Amniotic epithelial cell (primary cell): ENCODE results near the gene CCDC122.

Experiments used
- DNase-seq: peaks from one replicate; pipeline ENCODE4 v3.0.0-alpha.2; 2010; ENCODE audit warnings: low read depth

CCDC122 gene

GRCh38 chr13:43802511-43802910, 77.0 kb downstream of the CCDC122 start:
- no peak for DNase-seq

DNA sequence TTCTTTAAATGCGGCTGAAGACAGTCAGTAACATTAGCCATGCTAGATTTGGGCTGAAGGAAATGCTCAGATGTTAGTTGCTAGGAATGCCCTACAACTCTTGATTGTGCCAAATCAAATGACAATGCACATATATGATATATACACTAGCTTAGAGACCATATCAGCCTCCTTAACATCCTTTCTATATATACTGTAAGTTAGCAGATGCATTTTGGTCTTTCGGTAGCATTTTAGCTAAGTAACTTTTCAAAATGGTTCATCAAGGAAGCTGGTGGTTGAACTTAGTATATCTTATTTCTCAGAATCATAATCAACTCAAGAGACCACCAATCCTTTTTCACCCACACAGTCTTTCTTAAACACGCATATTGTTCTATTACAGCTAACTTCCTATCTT, 78.7 kb downstream of the CCDC122 start:
- no peak for DNase-seq

DNA sequence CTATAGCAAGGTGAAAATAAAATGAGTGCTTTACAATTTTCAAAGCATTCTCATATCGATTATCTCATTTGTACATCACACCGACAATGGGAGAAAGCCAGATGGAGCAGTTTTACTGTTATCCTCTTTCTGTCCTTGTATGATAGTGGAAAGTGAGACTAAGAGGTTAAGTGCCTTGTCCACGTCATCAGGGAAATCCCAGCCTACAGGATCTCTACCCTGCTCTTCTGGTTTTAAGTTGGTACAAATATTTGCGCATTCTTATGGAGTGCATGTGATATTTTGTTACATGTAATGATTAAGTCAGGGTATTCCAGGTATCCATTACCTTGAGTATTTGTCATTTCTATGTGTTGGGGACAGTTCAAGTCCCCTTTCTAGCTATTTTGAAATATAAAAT, 80.3 kb downstream of the CCDC122 start:
- DNase-seq, result no peak

DNA sequence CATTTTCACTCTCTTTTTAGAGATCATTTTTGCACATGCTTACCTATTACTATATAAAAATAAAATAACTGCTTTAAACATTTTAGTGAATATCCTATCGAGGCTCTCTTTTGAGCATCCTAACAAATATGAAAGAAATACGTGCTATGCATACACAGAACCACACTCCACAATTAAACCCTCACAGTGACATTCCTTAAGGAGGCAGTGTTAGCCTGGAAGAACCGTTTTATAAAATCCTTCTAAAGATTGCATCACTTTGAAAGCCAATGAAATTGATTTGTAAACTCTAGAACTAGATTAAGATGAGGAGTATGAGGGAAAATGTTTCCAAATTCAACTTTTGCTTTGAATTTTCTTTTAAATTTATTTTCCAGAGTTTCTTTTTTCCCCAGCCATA, 81.7 kb downstream of the CCDC122 start:
- DNase-seq, result peak; percentile 21

- DNase-seq, result no peak
Observed at GRCh38 chr13:43797159-43797558, 82.4 kb downstream of the CCDC122 start.

GRCh38 chr13:43794416-43794815, 85.1 kb downstream of the CCDC122 start:
- no peak for DNase-seq

DNA sequence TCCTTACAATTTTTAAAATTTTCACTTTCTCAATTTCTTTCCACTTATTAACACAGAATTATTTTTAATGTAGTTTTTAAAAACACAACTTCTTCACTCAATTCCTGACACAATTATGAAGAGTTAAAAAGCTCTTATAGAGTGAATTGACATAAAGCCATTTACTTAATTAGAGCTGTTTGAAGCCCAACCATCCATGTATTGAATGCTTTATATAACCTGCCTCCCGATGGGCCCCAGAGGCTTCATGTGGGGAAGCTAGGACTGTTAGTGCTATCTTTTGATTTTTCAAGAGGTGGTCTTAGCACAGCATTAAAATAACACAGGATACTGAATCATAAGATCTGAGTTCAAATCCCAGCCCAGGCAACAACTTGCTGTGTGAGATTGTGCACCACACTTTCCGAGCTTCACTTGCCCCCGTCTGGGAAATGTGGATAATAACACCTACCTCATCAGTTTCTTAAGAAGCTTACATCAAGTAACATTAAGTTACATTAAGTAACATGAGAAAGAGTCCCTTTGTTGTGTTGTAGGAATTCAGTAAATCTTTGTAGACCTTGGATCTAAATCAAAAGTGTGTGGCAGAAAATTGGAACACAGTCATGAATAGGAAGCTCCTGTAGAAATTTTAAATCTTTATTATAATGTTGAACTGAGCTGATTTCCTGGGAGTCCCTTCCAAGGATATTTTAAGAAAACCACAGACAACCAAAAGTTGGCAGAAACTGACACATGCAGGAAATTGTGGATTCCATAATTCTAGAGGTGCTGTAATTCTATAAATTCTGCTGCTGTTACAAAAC, 87.3 kb downstream of the CCDC122 start:
- DNase-seq, result peak; percentile 21

- peak; percentile 53 for DNase-seq
Observed at GRCh38 chr13:43787997-43788396, 91.5 kb downstream of the CCDC122 start.

DNA sequence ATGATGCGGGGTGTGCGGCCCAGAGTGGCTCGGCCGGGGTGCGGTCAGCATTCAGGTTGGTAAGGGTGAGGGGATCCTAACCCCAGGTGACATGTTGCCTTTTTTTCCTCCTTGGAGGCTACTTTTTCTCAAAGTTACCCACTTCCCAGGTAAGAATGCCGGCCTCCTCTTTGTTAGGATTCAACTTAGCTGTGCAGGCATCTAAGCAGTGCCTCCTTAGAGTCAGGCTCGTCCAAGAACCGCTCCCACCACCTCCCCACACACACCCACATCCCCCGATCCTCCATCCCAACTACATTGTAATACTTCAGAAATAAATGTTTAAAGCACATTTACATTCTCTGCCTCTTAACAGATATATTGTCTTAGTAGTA, 92.0 kb downstream of the CCDC122 start:
- no peak for DNase-seq

DNA sequence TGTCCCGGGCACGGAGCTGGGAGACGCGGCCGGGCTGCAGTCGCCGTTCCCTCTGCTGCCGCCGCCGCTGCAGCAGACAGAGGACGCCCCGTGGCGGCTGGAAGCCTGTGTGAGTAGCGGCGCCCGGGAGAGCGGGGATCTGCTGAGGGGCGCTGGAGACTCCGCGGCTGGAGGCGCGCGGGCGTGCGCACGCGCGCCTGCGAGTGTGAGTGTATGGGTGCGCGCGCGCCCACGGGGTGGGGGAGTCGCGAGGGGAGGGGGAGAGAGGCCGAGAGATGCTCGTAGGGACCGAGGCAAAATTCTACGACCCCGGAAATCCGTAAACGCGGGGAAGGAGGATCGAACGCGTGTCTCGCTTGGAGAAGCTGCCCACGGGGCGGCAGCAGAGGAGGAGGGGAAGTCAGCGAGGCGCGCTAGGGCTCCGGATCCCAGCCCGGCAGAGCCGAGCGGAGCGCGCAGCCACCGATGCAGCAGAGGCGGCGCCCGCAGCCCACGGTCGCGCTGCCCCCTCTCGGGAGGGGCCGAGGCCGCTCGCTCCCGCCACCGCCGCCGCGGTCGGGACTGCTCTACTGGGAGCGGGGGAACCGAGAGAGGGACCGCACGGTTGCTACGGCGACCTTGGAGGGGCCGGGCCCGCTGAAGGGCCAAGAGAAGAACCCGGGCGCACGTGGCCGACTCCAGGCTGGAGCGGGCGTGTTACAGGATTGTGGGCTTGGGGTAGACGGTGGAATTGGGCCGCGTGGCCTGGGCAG, 92.6 kb downstream of the CCDC122 start, which contains the start of gene ENOX1:
Gene ENOX1 (minus strand): TSS at position 207 of the 752 bp plus-strand sequence.
- DNase-seq, result peak; percentile 65

GRCh38 chr13:43786472-43786765, 93.1 kb downstream of the CCDC122 start:
- no peak for DNase-seq
